C1 segment of cervical spinal cord (tissue), 14 donors: Measurements from ENCODE around the gene NARS2.

ENCODE experiments used
- DNase-seq, 14 donors: peaks; one replicate each; lab custom pipeline; 2025; lab: John Stamatoyannopoulos, UW

The NARS2 gene

GRCh38 chr11:78444726-78445125 lies 129.9 kb downstream of the NARS2 start:
- no peak for DNase-seq

GRCh38 chr11:78441956-78442355 lies 132.7 kb downstream of the NARS2 start:
- no peak for DNase-seq

DNA sequence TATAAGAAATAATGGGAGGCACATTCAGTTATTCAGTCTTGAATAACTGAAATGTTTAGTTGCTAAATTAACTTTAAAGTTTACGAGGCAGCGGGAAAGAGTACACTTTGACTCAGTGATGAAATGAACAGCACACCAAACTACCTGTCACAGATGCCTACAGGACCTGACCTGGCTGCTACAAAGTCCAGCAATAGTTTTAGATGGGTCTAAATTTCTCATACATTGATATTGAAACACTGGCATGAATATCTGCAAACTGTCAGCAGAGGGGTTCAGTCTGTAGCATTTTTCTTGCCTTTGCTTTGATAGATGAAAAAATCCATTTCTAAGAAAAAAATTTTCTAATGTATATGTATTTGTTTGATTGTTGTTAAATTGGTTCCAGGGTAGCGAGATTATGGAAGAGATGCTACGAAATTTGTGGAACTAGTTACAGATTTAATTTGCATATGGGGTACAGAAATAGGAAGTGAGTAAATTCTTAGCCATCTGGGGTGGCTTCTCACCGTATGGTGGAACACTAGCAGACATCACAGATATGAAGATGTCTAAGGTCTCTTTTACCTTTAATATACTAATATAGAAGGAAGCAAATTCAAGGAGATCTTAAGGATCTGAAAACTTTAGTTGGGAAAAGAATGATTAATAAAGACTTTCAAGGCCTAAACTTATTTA lies 136.2 kb downstream of the NARS2 start:
- no peak for DNase-seq

GRCh38 chr11:78432956-78433355 lies 141.7 kb downstream of the NARS2 start:
- DNase-seq = no peak

GRCh38 chr11:78432058-78432515 lies 142.6 kb downstream of the NARS2 start:
- DNase-seq = peak in 1 of 14 donors; percentile 17

- DNase-seq = no peak
Observed at GRCh38 chr11:78429660-78430059, 145.0 kb downstream of the NARS2 start.

DNA sequence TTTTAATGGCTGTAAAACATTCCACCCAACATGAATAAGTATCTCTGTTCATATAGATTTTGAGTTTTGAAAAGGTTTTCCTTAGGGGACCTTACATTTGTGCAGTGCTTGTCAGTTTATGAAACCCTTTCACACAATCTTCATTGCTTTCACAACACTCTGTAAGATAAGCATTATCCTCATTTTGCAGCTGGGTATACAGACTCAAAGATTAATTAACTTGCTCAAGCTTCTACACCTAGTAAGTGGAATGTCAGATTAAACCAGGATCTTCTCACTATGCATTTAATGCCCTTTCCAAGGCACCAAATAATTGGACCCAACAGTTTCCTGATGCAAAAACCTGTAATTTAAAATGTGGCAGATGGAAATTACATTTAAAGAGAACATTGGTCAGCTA lies 145.5 kb downstream of the NARS2 start:
- no peak for DNase-seq

GRCh38 chr11:78428773-78429172 lies 145.9 kb downstream of the NARS2 start:
- DNase-seq = no peak

- no peak for DNase-seq
Observed at GRCh38 chr11:78428266-78428636, 146.4 kb downstream of the NARS2 start.

DNA sequence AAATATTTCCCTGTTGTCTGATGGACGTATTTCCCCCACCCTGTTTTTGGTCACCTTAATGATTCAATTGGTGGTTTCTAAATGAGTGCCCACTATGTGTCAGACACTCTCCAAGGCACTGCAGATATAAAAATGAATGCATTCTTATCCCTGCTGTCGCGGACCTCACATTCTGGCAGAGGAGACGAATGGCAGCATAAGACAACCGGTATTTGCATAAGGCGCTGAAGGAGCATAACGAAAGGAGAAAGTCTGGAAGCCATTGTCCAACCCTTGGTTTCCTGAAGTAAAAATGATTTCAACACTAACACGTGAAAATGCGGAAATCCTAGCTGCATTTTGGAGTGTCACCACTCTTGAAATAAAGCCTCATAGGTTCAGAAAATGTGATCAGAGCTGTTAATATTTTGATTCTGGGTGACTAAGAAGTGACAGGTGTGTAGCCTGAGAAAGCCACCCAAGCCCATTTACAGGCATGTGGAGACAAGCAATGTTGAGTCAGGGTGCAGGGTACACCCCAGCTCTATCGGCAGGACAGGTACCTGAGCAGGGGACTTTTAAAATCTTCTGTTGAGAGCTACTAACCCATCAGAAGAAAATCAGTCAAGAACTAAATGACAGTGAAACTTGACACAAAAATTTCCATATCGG lies 146.9 kb downstream of the NARS2 start:
- no peak for DNase-seq

GRCh38 chr11:78426845-78427244 lies 147.8 kb downstream of the NARS2 start:
- no peak for DNase-seq

- DNase-seq = no peak
Observed at GRCh38 chr11:78425399-78426070, 149.1 kb downstream of the NARS2 start.

DNA sequence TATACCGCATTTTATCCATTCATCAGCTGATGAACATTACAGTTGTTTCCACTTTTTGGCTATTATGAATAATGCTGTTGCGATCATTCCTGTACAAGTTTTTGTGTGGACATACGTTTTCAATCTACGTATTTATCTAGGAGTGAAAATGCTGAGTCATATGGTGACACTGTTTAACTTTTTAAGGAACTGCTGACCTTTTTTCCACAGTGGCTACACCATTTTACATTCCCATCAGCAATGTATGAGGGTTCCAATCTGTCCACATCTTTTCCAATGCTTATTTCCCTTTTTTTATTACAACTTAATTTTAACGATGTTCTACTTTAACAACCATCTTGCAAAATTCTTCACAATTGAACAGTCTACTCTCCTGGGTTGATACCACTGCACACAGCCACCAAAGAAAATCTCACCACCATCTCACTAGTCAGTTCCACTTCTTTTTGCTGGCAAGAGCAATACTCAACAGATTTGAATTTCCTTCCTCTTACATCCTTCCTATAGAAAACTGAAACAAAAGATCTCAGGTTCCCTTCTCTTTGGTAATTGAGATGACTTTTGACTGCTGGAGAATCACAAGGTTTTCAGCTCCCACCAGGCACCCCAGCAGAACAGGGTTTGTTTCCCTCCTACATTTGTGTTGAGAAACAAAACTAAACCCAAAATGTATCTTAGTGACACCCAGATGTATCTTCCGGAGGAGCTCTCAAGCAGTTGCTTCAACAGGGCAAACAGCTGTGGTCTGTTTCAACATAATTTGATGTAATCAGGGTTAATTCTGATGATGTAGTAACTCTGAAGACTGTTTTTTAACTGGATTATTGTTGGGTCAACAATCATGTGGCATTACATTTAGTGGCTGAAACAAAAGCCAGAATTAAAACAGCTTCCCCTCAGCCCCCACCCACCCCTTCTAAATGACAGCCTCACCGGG lies 150.1 kb downstream of the NARS2 start:
- peak in 1 of 14 donors; percentile 1 for DNase-seq

- DNase-seq = no peak
Observed at GRCh38 chr11:78423241-78423640, 151.4 kb downstream of the NARS2 start.

DNA sequence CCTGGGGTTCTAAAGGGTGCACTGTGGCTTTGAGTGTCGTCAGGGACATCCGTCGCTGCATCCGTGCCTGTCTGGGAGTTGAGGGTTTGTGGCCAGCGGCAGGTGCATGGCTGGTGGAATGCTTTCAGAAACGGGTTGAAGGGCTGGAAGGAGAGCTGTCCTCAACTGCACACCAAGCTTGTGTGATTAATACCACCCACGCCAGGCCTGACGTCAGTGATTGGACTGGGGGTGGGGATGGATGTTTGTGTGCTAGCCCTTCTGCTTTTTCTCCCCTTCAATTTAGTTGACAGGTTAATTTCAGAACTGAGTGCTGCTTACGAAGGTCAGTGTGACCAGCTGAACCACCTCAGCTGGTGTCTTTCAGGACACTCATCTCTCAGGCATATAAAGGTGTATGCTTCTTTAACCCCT lies 153.9 kb downstream of the NARS2 start:
- DNase-seq = peak in 3 of 14 donors; percentile 14 to 48 (median 43)

DNA sequence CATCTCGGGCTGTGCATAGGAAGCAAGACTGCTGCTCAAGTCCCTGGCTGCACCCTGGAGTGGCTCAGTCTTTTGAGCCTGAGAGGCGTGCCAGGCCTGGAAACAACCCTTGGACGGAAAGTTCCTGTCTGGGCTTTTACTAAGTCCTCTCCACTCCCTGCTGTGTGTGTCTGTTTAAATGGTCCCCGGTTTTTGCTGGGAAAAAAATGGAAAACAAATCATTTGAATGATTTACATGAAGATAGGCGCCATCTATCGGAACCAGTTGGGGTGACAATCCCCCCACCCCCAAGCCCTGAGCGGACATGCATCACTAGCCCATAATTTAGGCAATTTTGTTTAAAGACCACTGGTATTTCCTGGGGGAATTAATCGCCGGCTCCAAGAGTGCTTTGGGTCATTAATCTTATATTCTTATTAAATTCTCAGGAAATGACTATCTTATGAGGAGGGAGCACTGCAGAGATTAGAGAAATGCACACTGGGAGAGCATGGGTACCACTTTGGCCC lies 154.4 kb downstream of the NARS2 start:
- DNase-seq = peak in 12 of 14 donors; percentile 21 to 70 (median 48)

DNA sequence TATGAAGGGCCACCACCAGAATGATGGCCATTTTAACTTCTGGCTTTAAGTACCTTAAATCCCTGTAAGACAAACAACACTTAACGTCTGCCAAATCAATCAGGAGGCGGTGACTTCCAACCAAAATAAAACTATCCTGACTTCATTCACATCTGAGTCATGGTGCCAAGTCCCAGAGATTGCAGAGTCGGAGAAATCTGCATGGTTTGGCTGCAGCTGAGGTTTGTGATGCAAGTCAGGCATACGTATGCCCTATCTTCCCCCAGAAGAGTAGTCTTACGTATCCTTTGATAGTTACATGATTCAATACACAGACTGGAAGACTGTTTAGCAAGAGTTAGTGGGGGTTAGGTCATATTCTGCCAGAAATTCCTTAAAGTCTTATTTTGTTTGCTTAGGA lies 155.3 kb downstream of the NARS2 start:
- DNase-seq = peak in 2 of 14 donors; percentile 34 to 40

- peak in 5 of 14 donors; percentile 19 to 60 (median 51) for DNase-seq
Observed at GRCh38 chr11:78418584-78419211, 156.0 kb downstream of the NARS2 start.

GRCh38 chr11:78417888-78418583 lies 156.6 kb downstream of the NARS2 start:
- DNase-seq = peak in 13 of 14 donors; percentile 17 to 89 (median 66)
